KMS-11 (cell line): ENCODE measurements around the gene TMEM63B.

Source experiments
- H2AFZ ChIP-seq: fragments of 200-600 bp; sonication (generic); 2 replicates; pipeline ENCODE4 v1.6.1; 2016; ENCODE audit warnings: antibody characterized with exemption, mixed run types, low read depth
- H3K27ac ChIP-seq: fragments of 200-600 bp; sonication (generic); 2 replicates; pipeline ENCODE4 v1.6.1; 2016; ENCODE audit warnings: mild to moderate bottlenecking, mixed run types
- H3K27me3 ChIP-seq: fragments of 200-600 bp; sonication (generic); 2 replicates; pipeline ENCODE4 v1.6.1; 2017; ENCODE audit warnings: mild to moderate bottlenecking, low read depth, mixed run types, moderate library complexity; ENCODE audit not compliant: insufficient read depth
- H3K36me3 ChIP-seq: fragments of 200-600 bp; sonication (generic); 2 replicates; pipeline ENCODE4 v1.6.1; 2017; ENCODE audit warnings: mild to moderate bottlenecking, mixed run types; ENCODE audit not compliant: insufficient read depth
- H3K4me1 ChIP-seq: fragments of 200-600 bp; sonication (generic); 2 replicates; pipeline ENCODE4 v1.6.1; 2016; ENCODE audit warnings: mild to moderate bottlenecking, low read depth, mixed run types; ENCODE audit not compliant: poor library complexity, severe bottlenecking
- H3K4me2 ChIP-seq: fragments of 200-600 bp; sonication (generic); 2 replicates; pipeline ENCODE4 v1.7.0; 2016; ENCODE audit warnings: mild to moderate bottlenecking, mixed run types
- H3K4me3 ChIP-seq: fragments of 200-600 bp; sonication (generic); IDR thresholded peaks from 2 replicates; pipeline ENCODE4 v1.6.1; 2017; ENCODE audit warnings: low read depth, low read length, mixed read lengths; ENCODE audit not compliant: insufficient read depth
- H3K79me2 ChIP-seq: fragments of 200-600 bp; sonication (generic); 2 replicates; pipeline ENCODE4 v1.6.1; 2016; ENCODE audit warnings: low read depth, mixed run types; ENCODE audit not compliant: insufficient read depth
- H3K9ac ChIP-seq: fragments of 200-600 bp; sonication (generic); 2 replicates; pipeline ENCODE4 v1.6.1; 2016; ENCODE audit warnings: mild to moderate bottlenecking, mixed run types
- H4K20me1 ChIP-seq: fragments of 200-600 bp; sonication (generic); 2 replicates; pipeline ENCODE4 v1.6.1; 2016; ENCODE audit warnings: mild to moderate bottlenecking, mixed run types; ENCODE audit not compliant: insufficient read depth
- CTCF ChIP-seq: fragments of 200-600 bp; sonication (generic); conservative IDR thresholded peaks from 2 replicates; pipeline ENCODE4 v1.6.1; 2017; ENCODE audit warnings: low read depth, mild to moderate bottlenecking, antibody characterized with exemption, low read length, moderate library complexity, mixed read lengths

The TMEM63B gene

GRCh38 chr6:44172731-44173500 is 45.6 kb downstream of the TMEM63B start:
- Histone ChIP-seq H2AFZ (peak overlapping the region; percentile 29; the same call in 1 of the 2 replicates), H3K27me3 (0 out of 2 replicates have a peak, but pooled peaks cover 4% of the 10 kb centered on the region), H3K36me3 (no peaks in the 10 kb centered on the region), H3K79me2 (no peaks in the 10 kb centered on the region), H3K4me3 (no peak overlapping the region), H3K4me1 (peaks cover 8% of the 10 kb centered on the region), H3K27ac (no peak overlapping the region), H4K20me1 (no peaks in the 10 kb centered on the region), H3K4me2 (no peak overlapping the region), H3K9ac (no peak overlapping the region)
- peak; percentile 96 for TF ChIP-seq CTCF

- no peaks in the 10 kb centered on the region for H4K20me1 ChIP-seq
- H3K36me3 ChIP-seq = no peaks in the 10 kb centered on the region
- H3K27me3 ChIP-seq = no peaks in the 10 kb centered on the region
- no peaks in the 10 kb centered on the region for H3K79me2 ChIP-seq
- H3K4me2 ChIP-seq = no peak overlapping the region
- TF ChIP-seq CTCF = no peak
- H3K4me1 ChIP-seq = peaks cover 8% of the 10 kb centered on the region
- no peak overlapping the region for H2AFZ ChIP-seq
- H3K4me3 ChIP-seq = no peak overlapping the region
- H3K9ac ChIP-seq = no peak overlapping the region
- no peak overlapping the region for H3K27ac ChIP-seq
Measured at GRCh38 chr6:44176130-44176761, 48.9 kb downstream of the TMEM63B start.

DNA sequence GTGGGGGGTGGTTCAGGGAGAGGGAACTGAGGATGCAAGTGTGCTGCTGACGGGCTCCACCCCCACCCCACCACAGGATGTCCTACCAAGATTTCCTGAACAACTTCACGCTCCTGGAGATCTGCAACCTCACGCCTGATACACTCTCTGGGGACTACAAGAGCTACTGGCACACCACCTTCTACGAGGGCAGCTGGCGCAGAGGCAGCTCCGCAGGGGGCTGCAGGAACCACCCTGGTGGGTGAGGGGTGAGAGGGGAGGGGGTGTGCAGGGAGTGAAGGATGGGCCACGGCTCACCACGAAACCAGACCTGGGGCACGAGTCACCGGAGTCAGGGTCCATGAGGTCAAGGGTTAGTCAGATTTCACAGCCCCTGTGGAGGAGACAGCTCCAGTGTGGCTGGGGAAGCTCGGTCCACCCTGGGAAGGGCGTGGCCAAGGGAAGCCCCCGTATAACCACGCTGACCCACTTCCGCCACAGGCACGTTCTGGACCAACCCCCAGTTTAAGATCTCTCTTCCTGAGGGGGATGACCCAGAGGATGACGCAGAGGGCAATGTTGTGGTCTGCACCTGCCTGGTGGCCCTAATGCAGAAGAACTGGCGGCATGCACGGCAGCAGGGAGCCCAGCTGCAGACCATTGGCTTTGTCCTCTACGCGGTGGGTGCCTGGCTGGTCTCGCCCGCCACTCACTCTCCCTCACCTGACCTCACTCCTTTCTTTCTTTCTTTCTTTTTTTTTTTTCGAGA is 49.6 kb downstream of the TMEM63B start:
- H3K27me3 ChIP-seq = no peaks in the 10 kb centered on the region
- H3K4me2 ChIP-seq = no peak overlapping the region
- no peaks in the 10 kb centered on the region for H3K36me3 ChIP-seq
- H3K79me2 ChIP-seq = no peaks in the 10 kb centered on the region
- no peak for TF ChIP-seq CTCF
- H4K20me1 ChIP-seq = no peaks in the 10 kb centered on the region
- H3K4me1 ChIP-seq = peaks cover 8% of the 10 kb centered on the region
- H2AFZ ChIP-seq = no peak overlapping the region
- H3K27ac ChIP-seq = no peak overlapping the region
- no peak overlapping the region for H3K4me3 ChIP-seq
- no peak overlapping the region for H3K9ac ChIP-seq

DNA sequence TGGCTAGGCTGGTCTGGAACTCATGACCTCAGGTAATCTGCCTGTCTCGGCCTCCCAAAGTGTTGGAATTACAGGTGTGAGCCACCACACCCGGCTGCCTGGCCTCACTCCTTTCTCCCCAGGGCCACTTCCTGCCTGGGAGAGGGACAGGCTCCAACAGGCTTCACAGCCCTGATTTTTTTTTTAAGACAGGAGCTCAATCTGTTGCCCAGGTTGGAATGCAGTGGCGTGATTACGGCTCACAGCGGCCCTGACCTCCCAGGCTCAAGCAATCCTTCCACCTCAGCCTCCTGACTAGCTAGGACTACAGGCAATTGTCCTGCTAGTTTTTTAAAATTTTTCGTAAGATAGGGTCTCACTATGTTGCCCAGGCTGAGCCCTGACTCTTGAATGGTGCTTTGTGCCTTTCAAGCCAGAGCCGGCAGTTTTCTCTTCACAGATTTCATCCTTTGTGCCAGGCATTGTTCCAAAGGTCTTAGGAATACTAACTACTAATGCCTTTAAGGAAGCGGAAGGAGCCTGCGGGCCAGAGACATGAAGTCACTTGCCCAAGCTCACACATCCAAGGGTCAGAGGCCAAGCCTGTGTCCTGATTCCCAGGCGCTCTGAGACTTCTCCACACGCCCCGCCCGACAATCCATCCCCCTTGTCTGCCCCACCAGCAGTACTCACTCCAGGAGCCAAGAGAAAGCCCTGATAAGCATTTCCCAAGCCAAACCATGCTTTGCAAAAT is 50.5 kb downstream of the TMEM63B start:
- no peak overlapping the region for H3K4me3 ChIP-seq
- peaks cover 3% of the 10 kb centered on the region for H3K4me1 ChIP-seq
- H4K20me1 ChIP-seq = no peaks in the 10 kb centered on the region
- no peaks in the 10 kb centered on the region for H3K36me3 ChIP-seq
- no peak overlapping the region for H2AFZ ChIP-seq
- H3K4me2 ChIP-seq = no peak overlapping the region
- no peak overlapping the region for H3K27ac ChIP-seq
- no peaks in the 10 kb centered on the region for H3K79me2 ChIP-seq
- no peak for TF ChIP-seq CTCF
- no peaks in the 10 kb centered on the region for H3K27me3 ChIP-seq
- H3K9ac ChIP-seq = no peak overlapping the region
